ENCODE data around the gene HECW1. TPM values are rescaled to one million over a fixed set of nuclear protein-coding genes. Genes with fewer than 3 reads are reported as not detected.

HECW1 gene
- total RNA-seq, 4 donors from 2014 or later, result 0.62 to 4.3 (median 1.4) TPM; not detected in 1

GRCh38 chr7:43417455-43417854 lies 305.0 kb downstream of the HECW1 start:
- H3K4me3 ChIP-seq (ENCODE audit: low read depth, poor library complexity, severe bottlenecking), result no peak overlapping the region
- 99% methylated on average over 3 of the region's 3 CpGs for WGBS, 2 donors
- intact Hi-C loops (cut with DNase I; ENCODE audit: low total_unique reads), result no loop called here
- DNase-seq (ENCODE audit: low spot score in 2 of 2), result no peak
- TF ChIP-seq POLR2A (IDR thresholded peaks at IDR 0.05), result no peak
- TF ChIP-seq, protein P1, sequence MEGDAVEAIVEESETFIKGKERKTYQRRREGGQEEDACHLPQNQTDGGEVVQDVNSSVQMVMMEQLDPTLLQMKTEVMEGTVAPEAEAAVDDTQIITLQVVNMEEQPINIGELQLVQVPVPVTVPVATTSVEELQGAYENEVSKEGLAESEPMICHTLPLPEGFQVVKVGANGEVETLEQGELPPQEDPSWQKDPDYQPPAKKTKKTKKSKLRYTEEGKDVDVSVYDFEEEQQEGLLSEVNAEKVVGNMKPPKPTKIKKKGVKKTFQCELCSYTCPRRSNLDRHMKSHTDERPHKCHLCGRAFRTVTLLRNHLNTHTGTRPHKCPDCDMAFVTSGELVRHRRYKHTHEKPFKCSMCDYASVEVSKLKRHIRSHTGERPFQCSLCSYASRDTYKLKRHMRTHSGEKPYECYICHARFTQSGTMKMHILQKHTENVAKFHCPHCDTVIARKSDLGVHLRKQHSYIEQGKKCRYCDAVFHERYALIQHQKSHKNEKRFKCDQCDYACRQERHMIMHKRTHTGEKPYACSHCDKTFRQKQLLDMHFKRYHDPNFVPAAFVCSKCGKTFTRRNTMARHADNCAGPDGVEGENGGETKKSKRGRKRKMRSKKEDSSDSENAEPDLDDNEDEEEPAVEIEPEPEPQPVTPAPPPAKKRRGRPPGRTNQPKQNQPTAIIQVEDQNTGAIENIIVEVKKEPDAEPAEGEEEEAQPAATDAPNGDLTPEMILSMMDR (IDR thresholded peaks at IDR 0.05), result no peak

GRCh38 chr7:43430411-43430810 lies 318.0 kb downstream of the HECW1 start:
- no peak overlapping the region for H3K4me3 ChIP-seq (ENCODE audit: low read depth, poor library complexity, severe bottlenecking)
- TF ChIP-seq POLR2A (IDR thresholded peaks at IDR 0.05), result no peak
- 57 to 58% methylated on average over 2 of the region's 2 CpGs for WGBS, 2 donors
- intact Hi-C loops (cut with DNase I; ENCODE audit: low total_unique reads), result no loop called here
- no peak for DNase-seq (ENCODE audit: low spot score in 2 of 2)

GRCh38 chr7:43431020-43431595 lies 318.7 kb downstream of the HECW1 start:
- intact Hi-C loops (cut with DNase I; ENCODE audit: low total_unique reads), result no loop called here
- DNase-seq (ENCODE audit: low spot score in 2 of 2), result no peak
- WGBS, 2 donors, result 81 to 85% methylated on average over 3 of the region's 3 CpGs
- TF ChIP-seq, protein P1 (IDR thresholded peaks at IDR 0.05), result no peak
- TF ChIP-seq POLR2A (IDR thresholded peaks at IDR 0.05), result no peak
- no peak overlapping the region for H3K4me3 ChIP-seq (ENCODE audit: low read depth, poor library complexity, severe bottlenecking)

DNA sequence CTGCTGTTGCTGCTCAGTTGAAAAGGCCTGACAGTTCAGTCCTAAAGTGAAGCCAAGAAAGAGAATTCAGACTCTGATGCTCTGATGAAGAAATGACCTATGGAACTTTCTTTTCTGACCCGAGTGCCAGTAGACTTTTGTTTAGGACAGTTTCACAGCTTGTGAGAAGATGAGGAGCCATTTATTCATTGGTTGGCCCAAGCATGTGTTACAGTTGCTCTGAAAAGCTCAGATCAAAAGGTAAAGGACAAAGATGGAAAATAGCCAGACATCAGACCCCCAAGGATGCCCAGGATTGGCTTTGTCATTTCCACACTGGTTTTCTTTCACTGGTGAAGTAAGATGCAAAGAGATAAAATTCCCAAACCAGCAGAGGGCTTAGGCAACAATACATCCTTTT lies 321.2 kb downstream of the HECW1 start:
- TF ChIP-seq POLR2A (IDR thresholded peaks at IDR 0.05), result no peak
- TF ChIP-seq, protein P1 (IDR thresholded peaks at IDR 0.05), result no peak
- intact Hi-C loops (cut with DNase I; ENCODE audit: low total_unique reads), result no loop called here
- WGBS, 2 donors, result 93 to 97% methylated on average over 1 of the region's 1 CpG
- H3K4me3 ChIP-seq (ENCODE audit: low read depth, poor library complexity, severe bottlenecking), result no peak overlapping the region
- DNase-seq (ENCODE audit: low spot score in 2 of 2), result no peak

DNA sequence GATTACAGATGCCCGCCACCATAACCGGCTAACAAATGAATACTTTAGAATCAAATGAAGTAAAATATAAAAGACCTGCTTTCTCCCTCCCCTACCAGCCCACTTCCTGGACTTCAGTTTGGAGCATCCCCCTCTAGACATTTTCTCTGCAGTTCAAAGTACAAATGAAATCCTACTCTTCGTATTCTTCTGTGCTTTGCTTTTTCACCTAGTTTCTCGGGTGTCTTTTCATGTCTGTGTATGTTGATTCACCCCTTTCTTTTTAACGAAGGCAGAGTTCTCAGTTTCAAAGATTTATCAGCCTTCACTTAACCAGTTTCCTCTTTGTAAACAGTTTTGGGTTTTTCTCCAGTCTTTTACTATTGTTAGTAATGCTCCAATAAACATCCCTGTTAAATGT lies 324.6 kb downstream of the HECW1 start:
- intact Hi-C loops (cut with DNase I; ENCODE audit: low total_unique reads), result no loop called here
- 69 to 73% methylated on average over 5 of the region's 5 CpGs for WGBS, 2 donors
- no peak for TF ChIP-seq POLR2A (IDR thresholded peaks at IDR 0.05)
- TF ChIP-seq, protein P1 (IDR thresholded peaks at IDR 0.05), result no peak
- no peak overlapping the region for H3K4me3 ChIP-seq (ENCODE audit: low read depth, poor library complexity, severe bottlenecking)
- DNase-seq (ENCODE audit: low spot score in 2 of 2), result no peak

GRCh38 chr7:43438897-43439479 lies 326.5 kb downstream of the HECW1 start:
- no peak overlapping the region for H3K4me3 ChIP-seq (ENCODE audit: low read depth, poor library complexity, severe bottlenecking)
- no peak for TF ChIP-seq POLR2A (IDR thresholded peaks at IDR 0.05)
- TF ChIP-seq, protein P1 (IDR thresholded peaks at IDR 0.05), result no peak
- WGBS, 2 donors, result 80% methylated on average over 8 of the region's 8 CpGs
- intact Hi-C loops (cut with DNase I; ENCODE audit: low total_unique reads), result no loop called here
- no peak for DNase-seq (ENCODE audit: low spot score in 2 of 2)

Measured in lower leg skin (tissue), 4 donors.